NB4 (cell line): ENCODE measurements around the gene CD93.

ENCODE experiments used
- DNase-seq: peaks from one replicate; pipeline ENCODE4 v3.0.0; 2010; ENCODE audit warnings: low read depth
- H3K4me3 ChIP-seq: one replicate; pipeline ENCODE4 v1.5.1; 2011; ENCODE audit warnings: mild to moderate bottlenecking, low read depth, low read length, moderate library complexity
- CTCF ChIP-seq: IDR thresholded peaks from one replicate; pipeline ENCODE4 v1.5.1; 2012; ENCODE audit warnings: low read depth, low read length
- MAX ChIP-seq: IDR thresholded peaks from 2 replicates; pipeline ENCODE4 v1.6.1; 2011; ENCODE audit warnings: low read depth, low read length
- MYC ChIP-seq: IDR thresholded peaks from 2 replicates; pipeline ENCODE4 v1.6.1; 2011; ENCODE audit warnings: low read depth, low read length
- POLR2A ChIP-seq: IDR thresholded peaks from 2 replicates; pipeline ENCODE4 v1.6.1; 2011; ENCODE audit warnings: mild to moderate bottlenecking; ENCODE audit not compliant: insufficient read length; ENCODE audit errors: extremely low read depth

The CD93 gene

GRCh38 chr20:23094927-23095326 is 8.8 kb upstream of the CD93 start:
- no peak for DNase-seq
- no peak overlapping the region for H3K4me3 ChIP-seq
- TF ChIP-seq MYC (no peak), MAX (no peak), CTCF (no peak), POLR2A (no peak)

GRCh38 chr20:23094213-23094896 is 8.2 kb upstream of the CD93 start:
- no peak for TF ChIP-seq MYC
- no peak for TF ChIP-seq POLR2A
- TF ChIP-seq MAX = no peak
- no peak for TF ChIP-seq CTCF
- no peak overlapping the region for H3K4me3 ChIP-seq
- DNase-seq = no peak

- DNase-seq = no peak
- TF ChIP-seq CTCF = no peak
- no peak for TF ChIP-seq MAX
- no peak overlapping the region for H3K4me3 ChIP-seq
Measured at GRCh38 chr20:23093613-23094012, 7.5 kb upstream of the CD93 start.

GRCh38 chr20:23092861-23093495 is 6.9 kb upstream of the CD93 start:
- DNase-seq = no peak
- H3K4me3 ChIP-seq = no peak overlapping the region
- TF ChIP-seq MAX = no peak
- no peak for TF ChIP-seq POLR2A
- TF ChIP-seq MYC = no peak
- TF ChIP-seq CTCF = no peak

GRCh38 chr20:23092384-23092756 is 6.2 kb upstream of the CD93 start:
- TF ChIP-seq CTCF (no peak), MAX (no peak), MYC (no peak), POLR2A (no peak)
- no peak for DNase-seq
- no peak overlapping the region for H3K4me3 ChIP-seq
